Mesenchymal stem cell (in vitro differentiated cells and primary cell): ENCODE results near the gene CPXM2.

Experiments used
- DNase-seq: peaks from one replicate; pipeline ENCODE4 v3.0.0-alpha.2; 2013
- H2AFZ ChIP-seq: one replicate; pipeline ENCODE4 v1.6.1; 2013; ENCODE audit warnings: low read depth, mild to moderate bottlenecking, control low read depth, inconsistent platforms, low read length, moderate library complexity
- H2AK5ac ChIP-seq: 2 replicates; pipeline ENCODE4 v1.6.1; 2013; ENCODE audit warnings: low read length, moderate library complexity, mild to moderate bottlenecking, inconsistent platforms; ENCODE audit not compliant: severe bottlenecking
- H2BK120ac ChIP-seq: one replicate; pipeline ENCODE4 v1.6.1; 2013; ENCODE audit warnings: low read depth, mild to moderate bottlenecking, inconsistent platforms, low read length, moderate library complexity
- H2BK12ac ChIP-seq, 2 experiments: one replicate each; pipeline ENCODE4 v1.6.1; 2013; ENCODE audit warnings: inconsistent platforms in 2 of 2, low read length in 2 of 2, mild to moderate bottlenecking in 2 of 2, moderate library complexity in 2 of 2, control low read depth in 1 of 2
- H2BK15ac ChIP-seq: one replicate; pipeline ENCODE4 v1.6.1; 2013; ENCODE audit warnings: mild to moderate bottlenecking, low read depth, inconsistent platforms; ENCODE audit not compliant: poor library complexity, severe bottlenecking
- H2BK5ac ChIP-seq: 2 replicates; pipeline ENCODE4 v1.6.1; 2013; ENCODE audit warnings: low read depth, mild to moderate bottlenecking, low read length, control low read depth, inconsistent platforms; ENCODE audit not compliant: poor library complexity, severe bottlenecking
- H3K14ac ChIP-seq, 2 experiments: one replicate each; pipeline ENCODE4 v1.6.1; 2013; ENCODE audit warnings: inconsistent platforms in 2 of 2, low read length in 2 of 2, control low read depth in 1 of 2, mild to moderate bottlenecking in 1 of 2, moderate library complexity in 1 of 2
- H3K18ac ChIP-seq, 2 experiments: one replicate each; pipeline ENCODE4 v1.6.1; 2013; ENCODE audit warnings: inconsistent platforms in 2 of 2, low read length in 2 of 2, control low read depth in 1 of 2, low read depth in 1 of 2, mild to moderate bottlenecking in 1 of 2
- H3K23ac ChIP-seq, 2 experiments: one replicate each; pipeline ENCODE4 v1.6.1; 2013; ENCODE audit warnings: inconsistent platforms in 2 of 2, low read length in 2 of 2, mild to moderate bottlenecking in 2 of 2, moderate library complexity in 2 of 2, control low read depth in 1 of 2
- H3K27ac ChIP-seq: 2 replicates; pipeline ENCODE4 v1.5.1; 2013; ENCODE audit warnings: mild to moderate bottlenecking, moderate library complexity, low read length, control low read depth, inconsistent platforms; ENCODE audit not compliant: poor library complexity, severe bottlenecking
- H3K27me3 ChIP-seq, 2 experiments: 2 replicates each; pipeline versions ENCODE4 v1.6.1 to v1.7.0; 2013; ENCODE audit warnings: low read length in 2 of 2, mild to moderate bottlenecking in 2 of 2, moderate library complexity in 2 of 2, control low read depth in 1 of 2, inconsistent platforms in 1 of 2; ENCODE audit not compliant: control insufficient read depth in 1 of 2, insufficient read depth in 1 of 2
- H3K36me3 ChIP-seq, 2 experiments: 2 replicates each; pipeline versions ENCODE4 v1.6.1 to v1.7.0; 2013; ENCODE audit warnings: low read length in 2 of 2, control low read depth in 1 of 2, inconsistent platforms in 1 of 2, low read depth in 1 of 2, mild to moderate bottlenecking in 1 of 2; ENCODE audit not compliant: insufficient read depth in 2 of 2, control insufficient read depth in 1 of 2
- H3K4ac ChIP-seq, 2 experiments: one replicate each; pipeline ENCODE4 v1.6.1; 2013; ENCODE audit warnings: inconsistent platforms in 2 of 2, low read length in 2 of 2, mild to moderate bottlenecking in 2 of 2, moderate library complexity in 2 of 2, control low read depth in 1 of 2, low read depth in 1 of 2
- H3K4me1 ChIP-seq: 2 replicates; pipeline ENCODE4 v1.6.1; 2013; ENCODE audit warnings: low read depth, low read length, control low read depth; ENCODE audit not compliant: control insufficient read depth, insufficient read depth
- H3K4me2 ChIP-seq: 2 replicates; pipeline ENCODE4 v1.6.1; 2013; ENCODE audit warnings: low read length, mild to moderate bottlenecking, inconsistent platforms; ENCODE audit not compliant: poor library complexity, severe bottlenecking
- H3K4me3 ChIP-seq, 2 experiments: 2 replicates each; pipeline versions ENCODE4 v1.5.1 to v1.7.0; 2013; ENCODE audit warnings: low read length in 2 of 2, mild to moderate bottlenecking in 2 of 2, control low read depth in 1 of 2, low read depth in 1 of 2; ENCODE audit not compliant: insufficient read depth in 1 of 2
- H3K79me1 ChIP-seq: replicated peaks from 2 replicates; pipeline ENCODE4 v1.6.1; 2013; ENCODE audit warnings: mild to moderate bottlenecking, control low read depth, low read length, inconsistent platforms; ENCODE audit not compliant: poor library complexity, severe bottlenecking
- H3K9ac ChIP-seq: 2 replicates; pipeline ENCODE4 v1.7.0; 2013; ENCODE audit warnings: mild to moderate bottlenecking, low read length, moderate library complexity
- H3K9me3 ChIP-seq: 2 replicates; pipeline ENCODE4 v1.7.0; 2013; ENCODE audit warnings: mild to moderate bottlenecking, low read length; ENCODE audit not compliant: control insufficient read depth
- H4K8ac ChIP-seq: one replicate; pipeline ENCODE4 v1.6.1; 2013; ENCODE audit warnings: inconsistent platforms, mild to moderate bottlenecking, low read length, moderate library complexity
- H4K91ac ChIP-seq: one replicate; pipeline ENCODE4 v1.6.1; 2013; ENCODE audit warnings: mild to moderate bottlenecking, low read length, inconsistent platforms
- WGBS: methylation state at CpG from one replicate; pipeline ENCODE4 v1.1.7; 2013; ENCODE audit warnings: mixed read lengths; 5-methylcytosine and 5-hydroxymethylcytosine counted together

CPXM2 gene

GRCh38 chr10:123800289-123800688 lies 91.3 kb downstream of the CPXM2 start:
- 46% methylated on average over 8 of the region's 9 CpGs for WGBS

GRCh38 chr10:123798856-123799255 lies 92.8 kb downstream of the CPXM2 start:
- no peak overlapping the region for H2BK12ac ChIP-seq
- no peak for DNase-seq
- H3K14ac ChIP-seq: no peak overlapping the region
- H3K4me3 ChIP-seq: no peak overlapping the region
- no peaks in the 10 kb centered on the region for H3K79me1 ChIP-seq
- H2BK15ac ChIP-seq: no peak overlapping the region
- no peaks in the 10 kb centered on the region for H3K9me3 ChIP-seq
- no peak overlapping the region for H3K9ac ChIP-seq
- no peak overlapping the region for H3K18ac ChIP-seq
- WGBS: no CpG with 5 or more reads among the region's 1 CpG
- no peak overlapping the region for H2AK5ac ChIP-seq
- no peak overlapping the region for H4K91ac ChIP-seq
- no peak overlapping the region for H3K4me2 ChIP-seq
- no peak overlapping the region for H2AFZ ChIP-seq
- no peak overlapping the region for H2BK5ac ChIP-seq
- no peaks in the 10 kb centered on the region for H3K4me1 ChIP-seq
- H4K8ac ChIP-seq: no peak overlapping the region
- peaks cover 0 to 18% of the 10 kb centered on the region in 2 experiments for H3K36me3 ChIP-seq
- no peaks in the 10 kb centered on the region for H3K27me3 ChIP-seq
- H2BK120ac ChIP-seq: no peak overlapping the region
- no peak overlapping the region for H3K27ac ChIP-seq
- no peak overlapping the region for H3K23ac ChIP-seq
- no peak overlapping the region for H3K4ac ChIP-seq

More at GRCh38 chr10:123800289-123800688, 91.3 kb downstream of the CPXM2 start:
- Histone ChIP-seq H2AK5ac (no peak overlapping the region), H3K4ac (no peak overlapping the region), H3K4me2 (no peak overlapping the region), H3K9ac (no peak overlapping the region), H2AFZ (no peak overlapping the region), H3K18ac (no peak overlapping the region), H3K27ac (no peak overlapping the region), H3K79me1 (no peaks in the 10 kb centered on the region), H3K23ac (no peak overlapping the region), H4K91ac (no peak overlapping the region), H3K27me3 (no peaks in the 10 kb centered on the region), H2BK120ac (no peak overlapping the region), H2BK12ac (no peak overlapping the region), H3K14ac (no peak overlapping the region), H3K4me1 (no peaks in the 10 kb centered on the region), H2BK5ac (no peak overlapping the region), H3K9me3 (no peaks in the 10 kb centered on the region), H4K8ac (no peak overlapping the region), H2BK15ac (no peak overlapping the region), H3K36me3 (peaks cover 0 to 18% of the 10 kb centered on the region in 2 experiments), H3K4me3 (no peak overlapping the region)
- DNase-seq: no peak

- Histone ChIP-seq H2BK5ac (no peak overlapping the region), H3K14ac (no peak overlapping the region), H4K8ac (no peak overlapping the region), H3K27me3 (no peaks in the 10 kb centered on the region), H3K18ac (no peak overlapping the region), H4K91ac (no peak overlapping the region), H3K79me1 (no peaks in the 10 kb centered on the region), H2BK120ac (no peak overlapping the region), H2AFZ (no peak overlapping the region), H3K27ac (no peak overlapping the region), H3K36me3 (peaks cover 0 to 18% of the 10 kb centered on the region in 2 experiments), H2BK15ac (no peak overlapping the region), H3K23ac (no peak overlapping the region), H3K4me3 (no peak overlapping the region), H3K4me2 (no peak overlapping the region), H3K4me1 (no peaks in the 10 kb centered on the region), H3K9ac (no peak overlapping the region), H2BK12ac (no peak overlapping the region), H2AK5ac (no peak overlapping the region), H3K9me3 (no peaks in the 10 kb centered on the region), H3K4ac (no peak overlapping the region)
- WGBS: no CpG with 5 or more reads among the region's 3 CpGs
- no peak for DNase-seq
Observed at GRCh38 chr10:123797813-123798212, 93.8 kb downstream of the CPXM2 start.

GRCh38 chr10:123796736-123797135 lies 94.9 kb downstream of the CPXM2 start:
- Histone ChIP-seq H3K9ac (no peak overlapping the region), H3K79me1 (no peaks in the 10 kb centered on the region), H3K4me1 (no peaks in the 10 kb centered on the region), H4K91ac (no peak overlapping the region), H3K4me2 (no peak overlapping the region), H2BK12ac (no peak overlapping the region), H3K4me3 (no peak overlapping the region), H4K8ac (no peak overlapping the region), H3K18ac (no peak overlapping the region), H2BK5ac (no peak overlapping the region), H2BK120ac (no peak overlapping the region), H3K4ac (no peak overlapping the region), H3K27me3 (no peaks in the 10 kb centered on the region), H3K27ac (no peak overlapping the region), H3K9me3 (no peaks in the 10 kb centered on the region), H2AK5ac (no peak overlapping the region), H3K23ac (no peak overlapping the region), H3K14ac (no peak overlapping the region), H2AFZ (no peak overlapping the region), H3K36me3 (peaks cover 0 to 20% of the 10 kb centered on the region in 2 experiments), H2BK15ac (no peak overlapping the region)
- WGBS: 71% methylated on average over 5 of the region's 5 CpGs
- no peak for DNase-seq
